ENCODE measurements around the gene TRIO.

Gene TRIO

DNA sequence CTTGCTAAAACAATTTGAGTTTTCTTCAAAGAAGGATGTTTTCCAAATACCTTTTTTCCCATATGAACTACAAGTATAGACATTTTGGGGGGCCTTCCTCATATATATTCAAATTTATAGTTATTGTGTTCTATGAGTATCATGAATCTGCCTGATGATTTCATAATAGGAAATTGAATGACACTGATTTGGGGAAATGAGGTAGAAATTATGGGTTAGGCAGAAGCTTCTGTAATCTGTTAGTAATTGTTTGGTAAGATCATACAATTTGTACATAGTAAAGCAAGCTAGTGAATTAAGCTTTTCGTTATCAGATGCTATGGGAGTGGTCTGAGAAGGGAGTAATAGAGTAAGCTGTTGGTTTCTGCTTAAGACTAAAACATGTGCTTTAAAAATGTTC is 98.0 kb downstream of the TRIO start:
- H3K4me3 ChIP-seq, result no peak overlapping the region
- intact Hi-C loops (cut with DNase I; ENCODE audit: low total_unique reads), result loop anchor here (1.0 kb wide), 1 partner anchor 27 kb away; no protein-coding TSS in a partner anchor
- DNase-seq, result no peak
- H3K9me3 ChIP-seq, result no peaks in the 10 kb centered on the region
- peaks cover 0 to 82% (median 20%) of the 10 kb centered on the region in 4 donors for H3K4me1 ChIP-seq
- no peak overlapping the region for H3K27ac ChIP-seq
- H3K27me3 ChIP-seq, result no peaks in the 10 kb centered on the region
- TF ChIP-seq CTCF (IDR thresholded peaks at IDR 0.05), result no peak
- no peaks in the 10 kb centered on the region for H3K36me3 ChIP-seq

- Histone ChIP-seq H3K4me3 (no peak overlapping the region), H3K4me1 (peaks cover 0 to 82% (median 29%) of the 10 kb centered on the region in 4 donors), H3K27me3 (no peaks in the 10 kb centered on the region), H3K36me3 (no peaks in the 10 kb centered on the region), H3K9me3 (no peaks in the 10 kb centered on the region), H3K27ac (no peak overlapping the region)
- TF ChIP-seq CTCF (IDR thresholded peaks at IDR 0.05), result no peak
- no peak for DNase-seq
- intact Hi-C loops (cut with DNase I; ENCODE audit: low total_unique reads), result no loop called here
These were observed 99.3 kb downstream of the TRIO start for GRCh38 chr5:14242447-14242846.

DNA sequence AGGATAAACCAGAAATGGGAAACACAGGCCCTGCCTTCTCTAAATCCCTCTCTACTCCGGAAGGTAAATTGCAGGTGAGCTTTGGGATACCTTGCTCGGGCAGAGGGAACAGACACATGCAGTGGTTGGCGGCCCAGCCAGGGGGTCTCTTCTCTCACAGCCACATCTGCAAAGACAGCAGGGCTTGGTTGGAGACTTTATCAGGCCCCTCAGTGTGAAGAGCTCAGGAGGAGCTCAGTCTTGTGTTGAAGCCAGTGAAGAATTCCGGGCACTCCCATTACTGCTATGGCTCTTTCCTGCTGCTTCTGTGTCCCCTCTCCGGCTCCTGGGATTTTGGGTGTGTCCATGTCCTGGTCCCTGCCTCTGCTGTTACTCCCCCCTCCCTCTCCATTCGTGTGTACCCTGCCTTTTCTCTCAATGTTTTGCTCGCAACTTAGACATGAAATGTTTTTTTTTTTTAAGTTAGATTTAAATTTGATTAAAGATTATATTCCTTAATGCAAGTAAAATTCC is 99.8 kb downstream of the TRIO start:
- Histone ChIP-seq H3K27ac (no peak overlapping the region), H3K36me3 (no peaks in the 10 kb centered on the region), H3K27me3 (no peaks in the 10 kb centered on the region), H3K4me3 (no peak overlapping the region), H3K9me3 (no peaks in the 10 kb centered on the region), H3K4me1 (peaks cover 0 to 78% (median 28%) of the 10 kb centered on the region in 4 donors)
- no peak for DNase-seq
- intact Hi-C loops (cut with DNase I; ENCODE audit: low total_unique reads), result no loop called here
- no peak for TF ChIP-seq CTCF (IDR thresholded peaks at IDR 0.05)

DNA sequence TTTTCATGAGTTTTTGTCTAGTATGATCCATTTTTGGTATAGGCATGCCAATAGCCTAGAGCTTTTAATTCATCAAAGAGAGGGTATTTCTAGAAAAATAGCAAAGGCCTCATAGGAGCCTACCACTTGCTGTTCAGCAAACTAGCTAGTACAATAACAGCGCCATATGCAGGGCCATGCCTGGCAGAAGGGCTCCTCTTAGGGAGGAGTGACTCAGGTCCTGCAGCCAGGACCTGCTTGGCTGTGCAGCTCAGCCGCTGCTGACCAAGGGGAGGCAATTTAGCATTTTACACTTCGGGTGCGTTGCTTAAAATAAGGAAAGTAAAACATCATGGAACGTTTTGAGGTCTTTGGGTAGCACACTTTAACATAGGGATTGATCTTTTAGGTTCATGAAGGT is 100.6 kb downstream of the TRIO start:
- Histone ChIP-seq H3K4me3 (no peak overlapping the region), H3K27ac (no peak overlapping the region), H3K36me3 (no peaks in the 10 kb centered on the region), H3K4me1 (peaks cover 0 to 77% (median 28%) of the 10 kb centered on the region in 4 donors), H3K27me3 (no peaks in the 10 kb centered on the region), H3K9me3 (no peaks in the 10 kb centered on the region)
- intact Hi-C loops (cut with DNase I; ENCODE audit: low total_unique reads), result no loop called here
- TF ChIP-seq CTCF (IDR thresholded peaks at IDR 0.05), result no peak
- no peak for DNase-seq

GRCh38 chr5:14244721-14245120 is 101.6 kb downstream of the TRIO start:
- Histone ChIP-seq H3K9me3 (no peaks in the 10 kb centered on the region), H3K27me3 (no peaks in the 10 kb centered on the region), H3K36me3 (no peaks in the 10 kb centered on the region), H3K4me1 (peaks cover 0 to 80% (median 35%) of the 10 kb centered on the region in 4 donors), H3K4me3 (no peak overlapping the region), H3K27ac (no peak overlapping the region)
- intact Hi-C loops (cut with DNase I; ENCODE audit: low total_unique reads), result no loop called here
- no peak for DNase-seq
- no peak for TF ChIP-seq CTCF (IDR thresholded peaks at IDR 0.05)
